HCT116 (cell line): ENCODE data around the gene TUBA1B. TPM values are rescaled to one million over a fixed set of nuclear protein-coding genes. Genes with fewer than 3 reads are reported as not detected.

ENCODE experiments used
- ATAC-seq: fragments of 200-7000 bp; cut with Tn5 transposase; 2 replicates; pipeline ENCODE4 v1.9.1; 2020; ENCODE audit warnings: mild to moderate bottlenecking, moderate library complexity
- BruUV-seq: library from RNA; stranded (reverse); fragments of 400-500 nt; replicated peaks from 2 replicates; lab custom pipeline; 2021; lab: Mats Ljungman, UMichigan
- CTCF ChIA-PET: fragments of 300-600 bp; sonication (Branson Sonifier 250); formaldehyde crosslinking; loops from one replicate; lab custom pipeline; 2021; ENCODE audit warnings: antibody characterized with exemption; lab: Charles Lee
- POLR2A ChIA-PET: fragments of 300-600, 350-600 bp; sonication (Branson Sonifier 250); formaldehyde crosslinking; loops from one replicate; lab custom pipeline; 2021; ENCODE audit warnings: antibody characterized with exemption; lab: Charles Lee
- RAD21 ChIA-PET, 2 experiments: fragments of 300-600 bp; sonication (Branson Sonifier 250); formaldehyde crosslinking; loops; one replicate each; lab custom pipeline; 2023; ENCODE audit warnings: low total read pairs in 2 of 2; ENCODE audit not compliant: uncharacterized antibody in 2 of 2, unreplicated experiment in 2 of 2, low non-redundant PET in 1 of 2; lab: Charles Lee
- DNase-seq: peaks from one replicate; pipeline ENCODE4 v3.0.0-alpha.2; 2010; ENCODE audit warnings: low read depth, low spot score
- H2AFZ ChIP-seq: fragments of 200-600 bp; shearing (Covaris generic), sonication (generic); 2 replicates; pipeline ENCODE4 v1.6.1; 2017; ENCODE audit warnings: low read depth, mixed run types, mixed read lengths, antibody characterized with exemption, low read length; ENCODE audit not compliant: poor library complexity, severe bottlenecking
- H3K27ac ChIP-seq: 2 replicates; pipeline ENCODE4 v1.5.1; 2012; ENCODE audit warnings: low read depth, low read length
- H3K27me3 ChIP-seq: fragments of 200-600 bp; sonication (generic); 2 replicates; pipeline ENCODE4 v1.6.1; 2016; ENCODE audit warnings: mixed run types, low read length, mixed read lengths; ENCODE audit not compliant: insufficient read depth
- H3K36me3 ChIP-seq, 2 experiments: fragments of 200-500 bp in 1 of 2; fragments of 200-600 bp in 1 of 2; sonication (Bioruptor generic) in 1 of 2; sonication (generic) in 1 of 2; 2 replicates each; pipeline versions ENCODE4 v1.5.1 to v1.6.1; 2014 to 2016; ENCODE audit warnings: low read length in 2 of 2, inconsistent platforms in 1 of 2, mixed read lengths in 1 of 2, mixed run types in 1 of 2; ENCODE audit not compliant: insufficient read depth in 2 of 2, control insufficient read depth in 1 of 2
- H3K4me1 ChIP-seq, 2 experiments: fragments of 200-600 bp in 1 of 2; sonication (generic) in 1 of 2; 2 replicates each; pipeline versions ENCODE4 v1.5.1 to v1.6.1; 2012 to 2017; ENCODE audit warnings: low read length in 2 of 2, inconsistent platforms in 1 of 2, mild to moderate bottlenecking in 1 of 2, mixed read lengths in 1 of 2, mixed run types in 1 of 2, moderate library complexity in 1 of 2; ENCODE audit not compliant: insufficient read depth in 2 of 2, control insufficient read depth in 1 of 2
- H3K4me2 ChIP-seq: fragments of 200-600 bp; sonication (generic); 2 replicates; pipeline ENCODE4 v1.6.1; 2017; ENCODE audit warnings: mixed run types, low read length, mixed read lengths
- H3K4me3 ChIP-seq, 2 experiments: fragments of 200-600 bp in 1 of 2; sonication (generic) in 1 of 2; replicated peaks in 1 of 2; 2 replicates each; pipeline ENCODE4 v1.5.1; 2011 to 2016; ENCODE audit warnings: low read length in 2 of 2, control low read depth in 1 of 2, low read depth in 1 of 2, mild to moderate bottlenecking in 1 of 2, mixed read lengths in 1 of 2, mixed run types in 1 of 2
- H3K79me2 ChIP-seq: fragments of 200-600 bp; sonication (generic); 2 replicates; pipeline ENCODE4 v1.6.1; 2017; ENCODE audit warnings: mild to moderate bottlenecking, mixed run types, low read length, moderate library complexity, mixed read lengths; ENCODE audit not compliant: insufficient read depth
- H3K9ac ChIP-seq: fragments of 200-600 bp; sonication (generic); 2 replicates; pipeline ENCODE4 v1.6.1; 2016; ENCODE audit warnings: low read length, mixed read lengths
- H3K9me2 ChIP-seq: fragments of 200-600 bp; sonication (generic), shearing (Covaris generic); 2 replicates; pipeline ENCODE4 v1.6.1; 2017; ENCODE audit warnings: mixed run types, mild to moderate bottlenecking, moderate library complexity; ENCODE audit not compliant: insufficient read depth
- H3K9me3 ChIP-seq, 2 experiments: fragments of 200-500 bp in 1 of 2; fragments of 200-600 bp in 1 of 2; sonication (Bioruptor generic) in 1 of 2; sonication (generic) in 1 of 2; 2 replicates each; pipeline ENCODE4 v1.6.1; 2014 to 2017; ENCODE audit warnings: low read length in 2 of 2, mixed read lengths in 2 of 2, inconsistent platforms in 1 of 2, low read depth in 1 of 2, mild to moderate bottlenecking in 1 of 2, mixed run types in 1 of 2, moderate library complexity in 1 of 2; ENCODE audit not compliant: control insufficient read depth in 1 of 2, insufficient read depth in 1 of 2
- H4K20me1 ChIP-seq: fragments of 200-600 bp; sonication (generic), shearing (Covaris generic); 2 replicates; pipeline ENCODE4 v1.6.1; 2017; ENCODE audit warnings: mixed run types, mild to moderate bottlenecking, moderate library complexity; ENCODE audit not compliant: insufficient read depth
- CBX3 ChIP-seq: IDR thresholded peaks from 2 replicates; pipeline ENCODE4 v1.6.1; 2012; ENCODE audit warnings: low read depth
- CEBPB ChIP-seq: IDR thresholded peaks from 2 replicates; pipeline ENCODE4 v1.6.1; 2012; ENCODE audit warnings: low read depth
- EGR1 ChIP-seq: IDR thresholded peaks from 2 replicates; pipeline ENCODE4 v1.6.1; 2012; ENCODE audit warnings: low read depth
- EZH2 ChIP-seq: fragments of 200-600 bp; sonication (generic); IDR thresholded peaks from 2 replicates; pipeline ENCODE4 v1.6.1; 2017; ENCODE audit warnings: antibody characterized with exemption, mixed run types
- FOSL1 ChIP-seq: IDR thresholded peaks from 2 replicates; pipeline ENCODE4 v1.6.1; 2012; ENCODE audit warnings: low read depth
- POLR2A ChIP-seq: IDR thresholded peaks from 2 replicates; pipeline ENCODE4 v1.7.0; 2011; ENCODE audit warnings: borderline replicate concordance; ENCODE audit not compliant: insufficient read depth, insufficient read length; ENCODE audit errors: extremely low read depth
- SRF ChIP-seq: IDR thresholded peaks from 2 replicates; pipeline ENCODE4 v1.6.1; 2012; ENCODE audit warnings: low read depth
- YY1 ChIP-seq: IDR thresholded peaks from 2 replicates; pipeline ENCODE4 v1.6.1; 2011; ENCODE audit warnings: low read length, low read depth, moderate library complexity, mild to moderate bottlenecking; ENCODE audit not compliant: insufficient replicate concordance; ENCODE audit errors: extremely low read depth
- ZFX ChIP-seq: fragments of 450-650 bp; IDR thresholded peaks from 2 replicates; pipeline ENCODE4 v1.6.1; 2017
- ZNF274 ChIP-seq: fragments of 200-500 bp; sonication (Bioruptor generic); IDR thresholded peaks from 2 replicates; pipeline ENCODE4 v1.6.1; 2014; ENCODE audit warnings: mild to moderate bottlenecking, low read depth, low read length, inconsistent platforms
- intact Hi-C: fragments of 100-400 bp; cut with micrococcal nuclease; formaldehyde crosslinking; loops from 2 replicates; pipeline ENCODE4 v1.10.0; 2022
- total RNA-seq: library from RNA; stranded (reverse); gene quantifications from one replicate; pipeline ENCODE4 v1.2.1, GENCODE V29; 2021; ENCODE audit not compliant: unreplicated experiment
- TF ChIP-seq, protein P1 (sequence below), 3 experiments: fragments of 200-600 bp in 1 of 3; sonication (generic) in 1 of 3; IDR thresholded peaks in 2 of 3; conservative IDR thresholded peaks in 1 of 3; 2 replicates each; pipeline ENCODE4 v1.5.1; 2012 to 2017; ENCODE audit warnings: low read depth in 2 of 3, low read length in 2 of 3, antibody characterized with exemption in 1 of 3, borderline replicate concordance in 1 of 3, control low read depth in 1 of 3, mild to moderate bottlenecking in 1 of 3, mixed read lengths in 1 of 3, mixed run types in 1 of 3, moderate library complexity in 1 of 3; ENCODE audit not compliant: insufficient read depth in 1 of 3
- TF ChIP-seq, protein P2 (sequence below): IDR thresholded peaks from 2 replicates; pipeline ENCODE4 v1.6.1; 2012
- TF ChIP-seq, protein P3 (sequence below): IDR thresholded peaks from 2 replicates; pipeline ENCODE4 v1.6.1; 2011; ENCODE audit warnings: mild to moderate bottlenecking, low read length, moderate library complexity; ENCODE audit not compliant: insufficient replicate concordance; ENCODE audit errors: extremely low read depth
- TF ChIP-seq, protein P4 (sequence below): IDR thresholded peaks from 2 replicates; pipeline ENCODE4 v1.6.1; 2012; ENCODE audit warnings: low read depth

TUBA1B gene
- total RNA-seq, 1 experiment from 2014 or later, result 1,628 TPM

DNA sequence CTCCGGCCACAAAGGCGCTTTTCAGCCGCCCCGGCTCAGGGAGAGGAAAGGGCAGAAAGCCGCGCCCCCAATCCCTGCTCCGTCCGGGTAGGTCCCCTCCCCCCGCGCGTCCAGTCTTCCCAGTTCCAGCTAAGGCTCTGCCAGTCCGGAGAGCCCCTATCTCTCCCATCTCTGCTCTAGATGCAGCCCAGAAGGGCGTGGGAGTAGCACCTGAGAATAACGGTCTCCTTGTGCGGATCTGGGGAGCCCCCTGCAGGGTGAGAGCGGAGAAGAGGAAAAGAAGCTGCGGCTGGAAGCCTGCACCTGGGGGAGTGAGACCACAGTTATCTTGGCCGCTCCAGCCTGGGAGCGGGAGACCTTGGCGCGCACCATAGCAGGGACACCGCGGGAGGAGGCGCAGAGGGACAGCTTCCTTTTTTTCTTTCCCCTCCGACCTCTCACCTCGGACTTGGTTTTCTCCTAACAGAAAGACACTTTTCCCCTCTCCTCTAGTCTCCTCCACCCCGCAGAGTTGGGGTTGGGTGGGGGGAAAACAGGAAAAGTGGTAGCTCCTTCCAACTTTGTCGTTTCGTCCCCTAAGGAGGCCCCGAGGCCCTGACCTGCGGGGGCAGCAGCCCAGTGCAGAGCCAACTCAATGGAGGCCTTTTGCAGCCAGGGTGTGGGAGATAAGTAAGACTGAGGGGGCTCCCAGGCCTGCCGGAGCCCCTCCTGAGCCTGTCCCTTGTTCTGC lies 38.9 kb downstream of the TUBA1B start (continued):
- TF ChIP-seq, protein P1, sequence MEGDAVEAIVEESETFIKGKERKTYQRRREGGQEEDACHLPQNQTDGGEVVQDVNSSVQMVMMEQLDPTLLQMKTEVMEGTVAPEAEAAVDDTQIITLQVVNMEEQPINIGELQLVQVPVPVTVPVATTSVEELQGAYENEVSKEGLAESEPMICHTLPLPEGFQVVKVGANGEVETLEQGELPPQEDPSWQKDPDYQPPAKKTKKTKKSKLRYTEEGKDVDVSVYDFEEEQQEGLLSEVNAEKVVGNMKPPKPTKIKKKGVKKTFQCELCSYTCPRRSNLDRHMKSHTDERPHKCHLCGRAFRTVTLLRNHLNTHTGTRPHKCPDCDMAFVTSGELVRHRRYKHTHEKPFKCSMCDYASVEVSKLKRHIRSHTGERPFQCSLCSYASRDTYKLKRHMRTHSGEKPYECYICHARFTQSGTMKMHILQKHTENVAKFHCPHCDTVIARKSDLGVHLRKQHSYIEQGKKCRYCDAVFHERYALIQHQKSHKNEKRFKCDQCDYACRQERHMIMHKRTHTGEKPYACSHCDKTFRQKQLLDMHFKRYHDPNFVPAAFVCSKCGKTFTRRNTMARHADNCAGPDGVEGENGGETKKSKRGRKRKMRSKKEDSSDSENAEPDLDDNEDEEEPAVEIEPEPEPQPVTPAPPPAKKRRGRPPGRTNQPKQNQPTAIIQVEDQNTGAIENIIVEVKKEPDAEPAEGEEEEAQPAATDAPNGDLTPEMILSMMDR (IDR thresholded peaks at IDR 0.05 in 2 of 3, conservative IDR thresholded peaks at IDR 0.05 in 1 of 3; ENCODE audit: borderline replicate concordance in 1 of 3, insufficient read depth in 1 of 3, low read depth in 2 of 3, low read length in 2 of 3), result peak; percentile 47 to 63 (median 51); a peak in 5 of 6 replicates

DNA sequence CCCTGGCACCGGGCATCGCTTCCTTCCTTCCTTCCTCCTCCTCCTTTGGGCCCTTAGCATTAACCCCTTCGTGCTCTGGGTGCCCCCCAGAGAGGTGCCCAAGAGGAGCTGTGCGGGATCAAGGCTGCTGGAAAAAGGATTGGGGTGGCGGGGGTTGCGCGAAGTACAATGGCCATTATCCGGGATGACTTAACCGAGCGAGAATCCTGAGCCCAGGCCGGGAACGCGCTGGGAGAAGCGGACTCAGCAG lies 39.4 kb downstream of the TUBA1B start:
- H3K27ac ChIP-seq, result no peak overlapping the region
- POLR2A ChIA-PET, result no interaction called here
- peaks cover 11 to 16% of the 10 kb centered on the region in 2 experiments for H3K4me1 ChIP-seq
- no peaks in the 10 kb centered on the region for H4K20me1 ChIP-seq
- CTCF ChIA-PET, result interaction anchor here (1.0 to 4.9 kb wide), 4 partner anchors 8 to 29 kb away, joined by 3 to 23 read pairs (median 4); partner anchors contain the start of gene RHEBL1
- no peak overlapping the region for H2AFZ ChIP-seq
- DNase-seq, result no peak
- H3K4me3 ChIP-seq, result no peak overlapping the region
- no peak overlapping the region for H3K4me2 ChIP-seq
- ATAC-seq, result no peak
- H3K79me2 ChIP-seq, result no peaks in the 10 kb centered on the region
- BruUV-seq, result no TSS peak
- H3K36me3 ChIP-seq, result no peaks in the 10 kb centered on the region
- no peaks in the 10 kb centered on the region for H3K9me3 ChIP-seq
- no peaks in the 10 kb centered on the region for H3K27me3 ChIP-seq
- H3K9me2 ChIP-seq, result no peaks in the 10 kb centered on the region
- RAD21 ChIA-PET, result no interaction called here
- no peak overlapping the region for H3K9ac ChIP-seq
- intact Hi-C loops, result loop anchor here (1.0 kb wide), 1 partner anchor 27 kb away; no protein-coding TSS in a partner anchor
- TF ChIP-seq ZNF274, result no peak
- TF ChIP-seq SRF, result no peak
- no peak for TF ChIP-seq EGR1
- no peak for TF ChIP-seq ZFX
- TF ChIP-seq, protein P2, sequence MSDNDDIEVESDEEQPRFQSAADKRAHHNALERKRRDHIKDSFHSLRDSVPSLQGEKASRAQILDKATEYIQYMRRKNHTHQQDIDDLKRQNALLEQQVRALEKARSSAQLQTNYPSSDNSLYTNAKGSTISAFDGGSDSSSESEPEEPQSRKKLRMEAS, result no peak
- no peak for TF ChIP-seq CEBPB
- no peak for TF ChIP-seq YY1
- TF ChIP-seq POLR2A, result no peak
- TF ChIP-seq, protein P3, sequence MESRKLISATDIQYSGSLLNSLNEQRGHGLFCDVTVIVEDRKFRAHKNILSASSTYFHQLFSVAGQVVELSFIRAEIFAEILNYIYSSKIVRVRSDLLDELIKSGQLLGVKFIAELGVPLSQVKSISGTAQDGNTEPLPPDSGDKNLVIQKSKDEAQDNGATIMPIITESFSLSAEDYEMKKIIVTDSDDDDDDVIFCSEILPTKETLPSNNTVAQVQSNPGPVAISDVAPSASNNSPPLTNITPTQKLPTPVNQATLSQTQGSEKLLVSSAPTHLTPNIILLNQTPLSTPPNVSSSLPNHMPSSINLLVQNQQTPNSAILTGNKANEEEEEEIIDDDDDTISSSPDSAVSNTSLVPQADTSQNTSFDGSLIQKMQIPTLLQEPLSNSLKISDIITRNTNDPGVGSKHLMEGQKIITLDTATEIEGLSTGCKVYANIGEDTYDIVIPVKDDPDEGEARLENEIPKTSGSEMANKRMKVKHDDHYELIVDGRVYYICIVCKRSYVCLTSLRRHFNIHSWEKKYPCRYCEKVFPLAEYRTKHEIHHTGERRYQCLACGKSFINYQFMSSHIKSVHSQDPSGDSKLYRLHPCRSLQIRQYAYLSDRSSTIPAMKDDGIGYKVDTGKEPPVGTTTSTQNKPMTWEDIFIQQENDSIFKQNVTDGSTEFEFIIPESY, result no peak
- no peak for TF ChIP-seq CBX3
- TF ChIP-seq, protein P4, sequence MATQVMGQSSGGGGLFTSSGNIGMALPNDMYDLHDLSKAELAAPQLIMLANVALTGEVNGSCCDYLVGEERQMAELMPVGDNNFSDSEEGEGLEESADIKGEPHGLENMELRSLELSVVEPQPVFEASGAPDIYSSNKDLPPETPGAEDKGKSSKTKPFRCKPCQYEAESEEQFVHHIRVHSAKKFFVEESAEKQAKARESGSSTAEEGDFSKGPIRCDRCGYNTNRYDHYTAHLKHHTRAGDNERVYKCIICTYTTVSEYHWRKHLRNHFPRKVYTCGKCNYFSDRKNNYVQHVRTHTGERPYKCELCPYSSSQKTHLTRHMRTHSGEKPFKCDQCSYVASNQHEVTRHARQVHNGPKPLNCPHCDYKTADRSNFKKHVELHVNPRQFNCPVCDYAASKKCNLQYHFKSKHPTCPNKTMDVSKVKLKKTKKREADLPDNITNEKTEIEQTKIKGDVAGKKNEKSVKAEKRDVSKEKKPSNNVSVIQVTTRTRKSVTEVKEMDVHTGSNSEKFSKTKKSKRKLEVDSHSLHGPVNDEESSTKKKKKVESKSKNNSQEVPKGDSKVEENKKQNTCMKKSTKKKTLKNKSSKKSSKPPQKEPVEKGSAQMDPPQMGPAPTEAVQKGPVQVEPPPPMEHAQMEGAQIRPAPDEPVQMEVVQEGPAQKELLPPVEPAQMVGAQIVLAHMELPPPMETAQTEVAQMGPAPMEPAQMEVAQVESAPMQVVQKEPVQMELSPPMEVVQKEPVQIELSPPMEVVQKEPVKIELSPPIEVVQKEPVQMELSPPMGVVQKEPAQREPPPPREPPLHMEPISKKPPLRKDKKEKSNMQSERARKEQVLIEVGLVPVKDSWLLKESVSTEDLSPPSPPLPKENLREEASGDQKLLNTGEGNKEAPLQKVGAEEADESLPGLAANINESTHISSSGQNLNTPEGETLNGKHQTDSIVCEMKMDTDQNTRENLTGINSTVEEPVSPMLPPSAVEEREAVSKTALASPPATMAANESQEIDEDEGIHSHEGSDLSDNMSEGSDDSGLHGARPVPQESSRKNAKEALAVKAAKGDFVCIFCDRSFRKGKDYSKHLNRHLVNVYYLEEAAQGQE, result no peak
- TF ChIP-seq, protein P1 (IDR thresholded peaks at IDR 0.05 in 2 of 3, conservative IDR thresholded peaks at IDR 0.05 in 1 of 3; ENCODE audit: borderline replicate concordance in 1 of 3, insufficient read depth in 1 of 3, low read depth in 2 of 3, low read length in 2 of 3), result no peak
- TF ChIP-seq EZH2, result no peak
- TF ChIP-seq FOSL1, result no peak
